Mesothelial cell of epicardium (in vitro differentiated cells): Measurements from ENCODE around the gene DPP8. TPM values are rescaled to one million over a fixed set of nuclear protein-coding genes. Genes with fewer than 3 reads are reported as not detected.

ENCODE experiments used
- DNase-seq, 2 experiments: peaks; one replicate each; pipeline ENCODE4 v3.0.0; 2021; ENCODE audit warnings: low spot score in 2 of 2; ENCODE audit not compliant: unreplicated experiment in 2 of 2
- H3K27ac Mint-ChIP-seq: 2 replicates; pipeline ENCODE4 v1.8.0; 2021; ENCODE audit warnings: mixed read lengths
- H3K27me3 Mint-ChIP-seq: 2 replicates; pipeline ENCODE4 v1.8.0; 2021; ENCODE audit warnings: low read depth, mixed read lengths
- H3K36me3 Mint-ChIP-seq: 2 replicates; pipeline ENCODE4 v1.8.0; 2021; ENCODE audit warnings: mixed read lengths
- H3K4me1 Mint-ChIP-seq: 2 replicates; pipeline ENCODE4 v1.8.0; 2021; ENCODE audit warnings: mixed read lengths
- H3K4me3 Mint-ChIP-seq: 2 replicates; pipeline ENCODE4 v1.8.0; 2021; ENCODE audit warnings: mild to moderate bottlenecking, moderate library complexity, mixed read lengths
- H3K9me3 Mint-ChIP-seq: 2 replicates; pipeline ENCODE4 v1.8.0; 2021; ENCODE audit warnings: mixed read lengths
- CTCF ChIP-seq: fragments of 200-600 bp; sonication (generic); IDR thresholded peaks from one replicate; pipeline ENCODE4 v1.5.0; 2021; ENCODE audit warnings: antibody characterized with exemption; ENCODE audit not compliant: unreplicated experiment
- total RNA-seq: library from RNA; stranded (reverse); gene quantifications from 3 replicates; pipeline ENCODE4 v1.2.1, GENCODE V29; 2021

Gene DPP8
- total RNA-seq, 1 donor from 2014 or later, result 31.5 TPM

- TF ChIP-seq CTCF, result no peak
- Mint-ChIP-seq H3K4me3 (no peak overlapping the region), H3K27me3 (no peaks in the 10 kb centered on the region), H3K4me1 (no peaks in the 10 kb centered on the region), H3K9me3 (no peaks in the 10 kb centered on the region), H3K36me3 (peaks cover 19% of the 10 kb centered on the region), H3K27ac (no peak overlapping the region)
- DNase-seq, result no peak
These were observed 8.2 kb downstream of the DPP8 start for GRCh38 chr15:65509321-65509720.

GRCh38 chr15:65494076-65494475 lies 23.4 kb downstream of the DPP8 start:
- H3K9me3 Mint-ChIP-seq, result no peaks in the 10 kb centered on the region
- H3K4me1 Mint-ChIP-seq, result no peaks in the 10 kb centered on the region
- no peak overlapping the region for H3K4me3 Mint-ChIP-seq
- no peak overlapping the region for H3K27ac Mint-ChIP-seq
- TF ChIP-seq CTCF, result no peak
- peaks cover 33% of the 10 kb centered on the region for H3K36me3 Mint-ChIP-seq
- no peak for DNase-seq
- no peaks in the 10 kb centered on the region for H3K27me3 Mint-ChIP-seq

GRCh38 chr15:65484876-65485275 lies 32.6 kb downstream of the DPP8 start:
- H3K9me3 Mint-ChIP-seq, result no peaks in the 10 kb centered on the region
- H3K27ac Mint-ChIP-seq, result no peak overlapping the region
- no peak overlapping the region for H3K4me3 Mint-ChIP-seq
- no peak for DNase-seq
- no peaks in the 10 kb centered on the region for H3K4me1 Mint-ChIP-seq
- peaks cover 41% of the 10 kb centered on the region for H3K36me3 Mint-ChIP-seq
- H3K27me3 Mint-ChIP-seq, result no peaks in the 10 kb centered on the region
- TF ChIP-seq CTCF, result no peak

- Mint-ChIP-seq H3K27ac (no peak overlapping the region), H3K4me1 (no peaks in the 10 kb centered on the region), H3K36me3 (peaks cover 17% of the 10 kb centered on the region), H3K9me3 (no peaks in the 10 kb centered on the region), H3K4me3 (no peak overlapping the region), H3K27me3 (no peaks in the 10 kb centered on the region)
- DNase-seq, result no peak
- no peak for TF ChIP-seq CTCF
These were observed 40.6 kb downstream of the DPP8 start for GRCh38 chr15:65476903-65477302.

- no peak for DNase-seq
- Mint-ChIP-seq H3K9me3 (no peaks in the 10 kb centered on the region), H3K4me1 (no peaks in the 10 kb centered on the region), H3K27me3 (no peaks in the 10 kb centered on the region), H3K4me3 (no peak overlapping the region), H3K27ac (no peak overlapping the region), H3K36me3 (peaks cover 18% of the 10 kb centered on the region)
- no peak for TF ChIP-seq CTCF
These were observed 46.6 kb downstream of the DPP8 start for GRCh38 chr15:65470866-65471265.
